ENCODE measurements around the gene FMR1.

GRCh38 chrX:147910607-147911006 lies 1.1 kb upstream of the FMR1 start:
- TF ChIP-seq ELK4 (IDR thresholded peaks at IDR 0.05; ENCODE audit: borderline replicate concordance, low read depth, low read length) (no peak), CTCF (tag by site-specific recombination; IDR thresholded peaks at IDR 0.05) (no peak), HOXA7 (CRISPR knock-in tag; IDR thresholded peaks at IDR 0.05; ENCODE audit: borderline replicate concordance) (no peak)

Measured in HEK293 (cell line).